ENCODE data around the gene LHX6. TPM values are rescaled to one million over a fixed set of nuclear protein-coding genes. Genes with fewer than 3 reads are reported as not detected.
A peak's percentile ranks its signal among the peaks of the same experiment; 100 is the strongest.

Gene LHX6
- total RNA-seq = 10 to 100 TPM in 1 of 5 donors, 1 to 10 TPM in 3, under 1 TPM in 1; 0.29 to 46.4 (median 4.6) TPM
- polyA plus RNA-seq = 1 to 10 TPM in 2 of 3 donors, under 1 TPM in 1; 0.92 to 1.3 (median 1.1) TPM
- long read RNA-seq, donor 1 = 0 reads
- long read RNA-seq, donor 2 = 0 reads
- long read RNA-seq, donor 3 = 0 reads
- long read RNA-seq, donor 4 = 0 reads
- long read RNA-seq, donor 5, partial matches to known transcripts = 0 of 1 reads
- long read RNA-seq, donor 5, other reads (novel, unspliced or antisense) = 0 of 1 reads
- long read RNA-seq, donor 6 = 0 reads
- long read RNA-seq, donor 7, partial matches to known transcripts = 0 of 1 reads
- long read RNA-seq, donor 7, other reads (novel, unspliced or antisense) = 0 of 1 reads
- long read RNA-seq, donor 8 = 0 reads
- long read RNA-seq, donor 9 = 0 reads
- long read RNA-seq, donor 10 = 0 reads

DNA sequence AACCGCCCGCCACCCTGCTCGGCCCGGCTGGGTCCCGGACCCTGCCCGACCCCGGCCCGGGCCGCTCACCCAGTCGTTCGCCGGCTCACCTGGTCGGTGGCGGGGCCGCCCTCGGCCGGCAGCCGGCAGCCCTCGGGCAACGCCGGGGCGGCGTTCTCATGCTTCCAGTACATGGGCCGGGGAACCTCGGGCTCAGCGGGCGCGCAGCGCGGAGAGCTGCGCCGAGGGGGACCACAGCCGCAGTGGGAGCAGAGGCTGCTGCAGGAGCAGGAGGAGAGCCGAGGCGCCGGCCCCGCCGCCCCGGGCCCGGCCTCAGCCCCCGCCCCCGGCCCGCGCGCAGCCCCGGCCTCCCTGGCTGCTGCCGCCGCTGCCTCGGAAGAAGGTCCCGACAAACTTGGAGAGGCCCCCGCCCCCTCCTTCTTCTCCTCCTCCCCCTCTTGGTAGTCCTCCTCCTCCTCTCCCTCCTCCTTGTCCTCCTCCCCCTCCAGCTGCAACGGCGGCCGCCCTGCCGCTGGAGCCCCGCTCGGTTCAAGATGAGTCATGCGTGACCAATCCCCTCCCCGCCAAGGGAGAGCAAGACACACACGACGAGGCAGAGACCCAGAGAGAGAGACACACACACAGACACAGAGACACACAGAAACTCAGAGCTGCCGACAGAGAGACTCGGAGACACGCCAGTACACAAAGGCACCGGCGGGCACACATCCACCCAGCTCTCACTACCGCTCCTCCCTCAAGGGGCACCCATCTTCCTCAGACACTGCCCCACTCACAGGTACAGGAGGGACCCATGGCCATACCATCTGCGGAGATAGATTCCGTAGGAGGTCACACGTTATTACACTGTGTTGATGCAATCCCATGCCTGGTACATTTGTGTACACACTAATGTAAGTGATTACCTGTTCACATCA, at the start of gene LHX6:
Gene LHX6, minus strand, starts transcription at position 390 of the 917 bp plus-strand sequence. Its CDS starts 217 bp downstream, at position 173.
- Histone ChIP-seq H3K27ac (peak within 1 kb of the TSS in 1 of 5 donors; percentile 8), H3K36me3 (no peaks in the 10 kb centered on the region), H3K4me3 (peak within 1 kb of the TSS; percentile 37 to 59 (median 44)), H3K4me1 (peaks cover 27 to 40% (median 36%) of the 10 kb centered on the region in 4 donors), H3K27me3 (peaks cover 29 to 95% (median 64%) of the 10 kb centered on the region in 3 donors), H3K9me3 (no peaks in the 10 kb centered on the region)
- WGBS, 5 donors = 4 to 6% (median 4%) methylated on average over 26 to 70 of the region's 70 CpGs
- TF ChIP-seq EP300 (IDR thresholded peaks at IDR 0.05) (no peak), CTCF (IDR thresholded peaks at IDR 0.05) (no peak), POLR2AphosphoS5 (IDR thresholded peaks at IDR 0.05) (no peak), POLR2A (IDR thresholded peaks at IDR 0.05) (no peak)
- DNase-seq = peak in 1 of 2 donors; percentile 53
- intact Hi-C loops (cut with DNase I; ENCODE audit: low total_unique reads) = no loop called here

- Histone ChIP-seq H3K4me1 (peaks cover 0 to 6% (median 0%) of the 10 kb centered on the region in 4 donors), H3K27ac (no peak overlapping the region), H3K4me3 (no peak overlapping the region), H3K27me3 (no peaks in the 10 kb centered on the region), H3K36me3 (peaks cover 0 to 62% (median 50%) of the 10 kb centered on the region in 4 donors), H3K9me3 (peaks cover 0 to 11% (median 5%) of the 10 kb centered on the region in 4 donors)
- intact Hi-C loops (cut with DNase I; ENCODE audit: low total_unique reads) = no loop called here
- 95 to 98% (median 96%) methylated on average over 10 of the region's 10 CpGs for WGBS, 5 donors
- no peak for DNase-seq
- TF ChIP-seq POLR2A (IDR thresholded peaks at IDR 0.05) (no peak), CTCF (IDR thresholded peaks at IDR 0.05) (no peak), EP300 (IDR thresholded peaks at IDR 0.05) (no peak), POLR2AphosphoS5 (IDR thresholded peaks at IDR 0.05) (no peak)
Observed at GRCh38 chr9:122277285-122277897, 48.6 kb upstream of the LHX6 start.

GRCh38 chr9:122276096-122276495, 47.3 kb upstream of the LHX6 start:
- Histone ChIP-seq H3K4me3 (no peak overlapping the region), H3K9me3 (peaks cover 0 to 11% (median 5%) of the 10 kb centered on the region in 4 donors), H3K36me3 (peaks cover 0 to 62% (median 47%) of the 10 kb centered on the region in 4 donors), H3K27me3 (no peaks in the 10 kb centered on the region), H3K4me1 (peaks cover 0 to 6% (median 0%) of the 10 kb centered on the region in 4 donors), H3K27ac (no peak overlapping the region)
- intact Hi-C loops (cut with DNase I; ENCODE audit: low total_unique reads) = no loop called here
- WGBS, 5 donors = 95 to 97% (median 97%) methylated on average over 7 of the region's 7 CpGs
- TF ChIP-seq EP300 (IDR thresholded peaks at IDR 0.05) = no peak
- TF ChIP-seq CTCF (IDR thresholded peaks at IDR 0.05) = no peak
- no peak for TF ChIP-seq POLR2A (IDR thresholded peaks at IDR 0.05)
- no peak for TF ChIP-seq POLR2AphosphoS5 (IDR thresholded peaks at IDR 0.05)
- no peak for DNase-seq

DNA sequence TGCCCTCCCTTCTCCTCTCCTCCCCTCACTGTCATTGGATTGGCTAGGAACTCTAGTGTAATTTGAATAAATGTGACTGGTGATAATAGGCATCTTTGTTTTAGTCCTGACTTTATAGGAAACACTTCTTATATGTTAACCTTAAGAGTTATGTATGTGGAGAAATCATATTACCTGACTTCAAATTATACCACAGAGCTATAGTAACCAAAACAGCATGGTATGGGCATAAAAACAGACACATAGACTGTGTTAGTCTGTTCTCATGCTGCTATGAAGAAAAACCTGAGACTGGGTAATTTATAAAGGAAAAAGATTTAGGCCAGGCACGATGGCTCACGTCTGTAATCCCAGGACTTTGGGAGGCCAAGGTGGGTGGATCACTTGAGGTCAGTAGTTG, 45.3 kb upstream of the LHX6 start:
- Histone ChIP-seq H3K27me3 (no peaks in the 10 kb centered on the region), H3K4me1 (peaks cover 0 to 4% (median 0%) of the 10 kb centered on the region in 4 donors), H3K27ac (no peak overlapping the region), H3K9me3 (peaks cover 0 to 11% (median 5%) of the 10 kb centered on the region in 4 donors), H3K4me3 (no peak overlapping the region), H3K36me3 (peaks cover 0 to 52% (median 44%) of the 10 kb centered on the region in 4 donors)
- WGBS, 5 donors = 90 to 96% (median 95%) methylated on average over 2 of the region's 2 CpGs
- intact Hi-C loops (cut with DNase I; ENCODE audit: low total_unique reads) = no loop called here
- no peak for DNase-seq
- TF ChIP-seq EP300 (IDR thresholded peaks at IDR 0.05) = no peak
- TF ChIP-seq CTCF (IDR thresholded peaks at IDR 0.05) = no peak
- TF ChIP-seq POLR2A (IDR thresholded peaks at IDR 0.05) = no peak
- TF ChIP-seq POLR2AphosphoS5 (IDR thresholded peaks at IDR 0.05) = no peak
